ENCODE measurements around the gene ATG5. TPM values are rescaled to one million over a fixed set of nuclear protein-coding genes. Genes with fewer than 3 reads are reported as not detected.

ATG5 gene
- total and polyA plus RNA-seq, 12 donors, result 20.1 to 65.9 (median 41.9) TPM

GRCh38 chr6:106318851-106319250, 6.7 kb downstream of the ATG5 start:
- Histone ChIP-seq H3K27ac (no peak overlapping the region), H3K4me1 (replicated peaks in 1 of 2) (peaks cover 14 to 34% of the 10 kb centered on the region in 2 donors), H3K36me3 (replicated peaks in 1 of 2) (no peaks in the 10 kb centered on the region), H3K9me3 (replicated peaks in 1 of 3) (no peaks in the 10 kb centered on the region), H3K27me3 (no peaks in the 10 kb centered on the region), H3K4me3 (no peak overlapping the region)
- intact Hi-C loops (cut with DNase I), result no loop called here
- TF ChIP-seq CTCF (IDR thresholded peaks at IDR 0.05), result no peak
- TF ChIP-seq POLR2A (IDR thresholded peaks at IDR 0.05), result no peak
- no peak for DNase-seq

DNA sequence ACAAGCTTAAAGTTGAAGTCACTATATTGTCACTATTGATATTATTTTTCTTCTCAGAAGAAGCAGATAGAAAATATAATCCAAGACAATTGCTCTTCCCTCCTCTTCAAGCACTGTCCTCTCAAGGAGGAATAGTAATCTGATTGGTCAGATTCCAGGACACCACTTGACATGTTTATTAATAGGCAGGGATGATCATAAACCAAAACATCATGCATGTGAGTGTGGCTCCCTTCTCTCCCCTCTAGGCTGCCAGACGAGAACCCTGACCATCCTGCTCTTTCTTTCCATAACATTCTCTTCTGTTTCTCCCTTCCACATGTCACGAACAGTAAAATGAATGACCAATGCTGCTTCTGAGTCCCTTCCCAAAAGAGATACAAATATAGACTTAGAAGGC, 7.5 kb downstream of the ATG5 start:
- intact Hi-C loops (cut with DNase I), result no loop called here
- no peak for TF ChIP-seq POLR2A (IDR thresholded peaks at IDR 0.05)
- TF ChIP-seq CTCF (IDR thresholded peaks at IDR 0.05), result no peak
- DNase-seq, result no peak
- no peaks in the 10 kb centered on the region for H3K36me3 ChIP-seq (replicated peaks in 1 of 2)
- H3K27ac ChIP-seq, result no peak overlapping the region
- no peaks in the 10 kb centered on the region for H3K27me3 ChIP-seq
- H3K4me1 ChIP-seq (replicated peaks in 1 of 2), result peaks cover 8 to 27% of the 10 kb centered on the region in 2 donors
- 46 to 76% (median 55%) methylated on average over 2 of the region's 2 CpGs for WGBS, 4 donors
- H3K9me3 ChIP-seq (replicated peaks in 1 of 3), result no peaks in the 10 kb centered on the region
- no peak overlapping the region for H3K4me3 ChIP-seq

DNA sequence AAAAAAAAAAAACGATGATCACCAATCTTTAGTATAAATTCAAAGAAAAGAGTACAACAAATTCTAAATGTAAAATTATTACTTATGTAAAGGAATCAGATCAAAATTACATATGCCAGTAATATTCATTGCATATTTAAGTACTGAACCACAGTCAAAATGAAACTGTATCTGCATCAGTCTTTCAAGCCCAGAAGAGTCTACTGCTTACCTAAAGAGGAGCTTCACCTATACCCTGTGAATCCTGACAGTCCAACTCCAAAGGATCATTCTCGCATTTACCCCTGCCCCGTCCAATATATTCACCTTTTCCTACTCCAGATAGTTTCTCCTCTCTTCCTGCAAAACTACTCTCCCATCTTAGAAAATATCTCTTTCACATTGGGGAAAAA, 9.2 kb downstream of the ATG5 start:
- 91 to 94% (median 93%) methylated on average over 3 of the region's 3 CpGs for WGBS, 4 donors
- no peaks in the 10 kb centered on the region for H3K27me3 ChIP-seq
- TF ChIP-seq CTCF (IDR thresholded peaks at IDR 0.05), result no peak
- no peak for TF ChIP-seq POLR2A (IDR thresholded peaks at IDR 0.05)
- no peak overlapping the region for H3K27ac ChIP-seq
- H3K4me3 ChIP-seq, result no peak overlapping the region
- peaks cover 3 to 26% of the 10 kb centered on the region in 2 donors for H3K4me1 ChIP-seq (replicated peaks in 1 of 2)
- H3K9me3 ChIP-seq (replicated peaks in 1 of 3), result no peaks in the 10 kb centered on the region
- intact Hi-C loops (cut with DNase I), result no loop called here
- no peaks in the 10 kb centered on the region for H3K36me3 ChIP-seq (replicated peaks in 1 of 2)
- DNase-seq, result no peak

GRCh38 chr6:106315765-106316374, 9.7 kb downstream of the ATG5 start:
- Histone ChIP-seq H3K4me3 (no peak overlapping the region), H3K4me1 (replicated peaks in 1 of 2) (peaks cover 8 to 30% of the 10 kb centered on the region in 2 donors), H3K27me3 (no peaks in the 10 kb centered on the region), H3K36me3 (replicated peaks in 1 of 2) (no peaks in the 10 kb centered on the region), H3K9me3 (replicated peaks in 1 of 3) (no peaks in the 10 kb centered on the region), H3K27ac (no peak overlapping the region)
- 39 to 48% (median 43%) methylated on average over 6 of the region's 6 CpGs for WGBS, 4 donors
- DNase-seq, result no peak
- intact Hi-C loops (cut with DNase I), result no loop called here
- TF ChIP-seq CTCF (IDR thresholded peaks at IDR 0.05), result no peak
- TF ChIP-seq POLR2A (IDR thresholded peaks at IDR 0.05), result no peak
